GM10248 (cell line): ENCODE results near the gene TEX35.

Experiments used
- CTCF ChIA-PET: fragments of 300-600 bp; sonication (Branson Sonifier 250); formaldehyde crosslinking; extraction: SDS; loops from one replicate; lab custom pipeline; 2021; ENCODE audit warnings: antibody characterized with exemption; lab: Yijun Ruan, JAX
- POLR2A ChIA-PET: fragments of 350-650 bp; sonication (Branson Sonifier 250); formaldehyde crosslinking; extraction: SDS; loops from one replicate; lab custom pipeline; 2020; ENCODE audit warnings: antibody characterized with exemption; lab: Yijun Ruan, JAX
- DNase-seq: peaks from one replicate; pipeline ENCODE4 v3.0.0; 2012; ENCODE audit errors: extremely low spot score
- CTCF ChIP-seq: IDR thresholded peaks from 2 replicates; pipeline ENCODE4 v1.5.1; 2012; ENCODE audit warnings: mild to moderate bottlenecking, low read depth; ENCODE audit errors: extremely low read depth, missing control alignments, control extremely low read depth

TEX35 gene

GRCh38 chr1:178530037-178530402, 17.1 kb downstream of the TEX35 start:
- TF ChIP-seq CTCF = no peak
- POLR2A ChIA-PET = no interaction called here
- DNase-seq = no peak
- CTCF ChIA-PET = interaction anchor here (1.0 to 11.1 kb wide), 5 partner anchors 11 to 472 kb away, joined by 3 to 91 read pairs (median 7); no protein-coding TSS in a partner anchor

GRCh38 chr1:178530502-178530901, 17.6 kb downstream of the TEX35 start:
- ChIA-PET CTCF (interaction anchor here (1.0 to 11.1 kb wide), 5 partner anchors 12 to 471 kb away, joined by 4 to 91 read pairs (median 7); no protein-coding TSS in a partner anchor), POLR2A (no interaction called here)
- no peak for TF ChIP-seq CTCF
- no peak for DNase-seq

- TF ChIP-seq CTCF = peak; percentile 4
- DNase-seq = no peak
- ChIA-PET CTCF (interaction anchor here (0.6 to 11.1 kb wide), 22 partner anchors 11 to 1283 kb away, joined by 3 to 91 read pairs (median 4); partner anchors contain the start of gene TEX35), POLR2A (no interaction called here)
Observed at GRCh38 chr1:178531887-178532286, 19.0 kb downstream of the TEX35 start.

GRCh38 chr1:178532392-178532791, 19.5 kb downstream of the TEX35 start:
- ChIA-PET POLR2A (no interaction called here), CTCF (interaction anchor here (0.6 to 11.1 kb wide), 25 partner anchors 11 to 1282 kb away, joined by 3 to 91 read pairs (median 4); partner anchors contain the start of gene TEX35)
- peak; percentile 84 for DNase-seq
- peak; percentile 95 for TF ChIP-seq CTCF

GRCh38 chr1:178533121-178533946, 20.4 kb downstream of the TEX35 start:
- CTCF ChIA-PET = interaction anchor here (0.8 to 11.1 kb wide), 16 partner anchors 10 to 1281 kb away, joined by 3 to 91 read pairs (median 4); no protein-coding TSS in a partner anchor
- DNase-seq = no peak
- TF ChIP-seq CTCF = no peak
- POLR2A ChIA-PET = no interaction called here

GRCh38 chr1:178534137-178534868, 21.4 kb downstream of the TEX35 start:
- ChIA-PET POLR2A (no interaction called here), CTCF (interaction anchor here (0.7 to 11.1 kb wide), 9 partner anchors 9 to 471 kb away, joined by 3 to 91 read pairs (median 5); no protein-coding TSS in a partner anchor)
- DNase-seq = no peak
- TF ChIP-seq CTCF = no peak
